GM18951 (cell line): ENCODE data around the gene MEA1.
"Not testable (repeated sequence)": the region's sequence is repeated elsewhere in the genome, so short reads cannot be mapped to it uniquely, and the experiment has no call there.

Source experiments
- POLR2A ChIP-seq: IDR thresholded peaks from 4 replicates; pipeline ENCODE4 v1.6.1; 2011; ENCODE audit warnings: mild to moderate bottlenecking; ENCODE audit not compliant: insufficient read length, insufficient read depth; ENCODE audit errors: extremely low read depth
- in situ Hi-C: fragments of 300-500 bp; cut with MboI; formaldehyde crosslinking; loops from one replicate; pipeline ENCODE4 v1.12.0; 2022; ENCODE audit warnings: low sequenced_read_pairs, mixed read lengths, inconsistent platforms; ENCODE audit not compliant: unreplicated experiment

MEA1 gene

GRCh38 chr6:43013097-43013842 is 476 bp downstream of the MEA1 start:
- in situ Hi-C loops: no loop called here
- no peak for TF ChIP-seq POLR2A

- in situ Hi-C loops: no loop called here
- no peak for TF ChIP-seq POLR2A
These were observed 1.4 kb downstream of the MEA1 start for GRCh38 chr6:43012364-43012763.

GRCh38 chr6:43011207-43011606 is 2.5 kb downstream of the MEA1 start:
- in situ Hi-C loops: no loop called here
- no peak for TF ChIP-seq POLR2A

- TF ChIP-seq POLR2A: no peak
- in situ Hi-C loops: no loop called here
These were observed 4.6 kb downstream of the MEA1 start for GRCh38 chr6:43009124-43009523.

- in situ Hi-C loops: no loop called here
- no peak for TF ChIP-seq POLR2A
These were observed 6.6 kb downstream of the MEA1 start for GRCh38 chr6:43007126-43007525.

GRCh38 chr6:43006251-43006650 is 7.5 kb downstream of the MEA1 start:
- in situ Hi-C loops: no loop called here
- TF ChIP-seq POLR2A: no peak

GRCh38 chr6:43005844-43006243 is 7.9 kb downstream of the MEA1 start:
- in situ Hi-C loops: no loop called here
- TF ChIP-seq POLR2A: no peak

- in situ Hi-C loops: no loop called here
- no peak for TF ChIP-seq POLR2A
These were observed 11.9 kb downstream of the MEA1 start for GRCh38 chr6:43001843-43002242.

GRCh38 chr6:42998205-42998604 is 15.5 kb downstream of the MEA1 start:
- in situ Hi-C loops: not testable (repeated sequence)

GRCh38 chr6:42996513-42996912 is 17.2 kb downstream of the MEA1 start:
- in situ Hi-C loops: no loop called here
- no peak for TF ChIP-seq POLR2A

GRCh38 chr6:42993445-42993844 is 20.3 kb downstream of the MEA1 start:
- in situ Hi-C loops: no loop called here
- TF ChIP-seq POLR2A: no peak

GRCh38 chr6:42989923-42990322 is 23.8 kb downstream of the MEA1 start:
- TF ChIP-seq POLR2A: no peak
- in situ Hi-C loops: no loop called here

GRCh38 chr6:42988486-42989020 is 25.2 kb downstream of the MEA1 start:
- TF ChIP-seq POLR2A: no peak
- in situ Hi-C loops: no loop called here
